NCI-H526 treated with DMSO at 0.1 percent for 48 hours (cell line): Measurements from ENCODE around the gene FBH1.
"Not testable (repeated sequence)": the region's sequence is repeated elsewhere in the genome, so short reads cannot be mapped to it uniquely, and the experiment has no call there.

ENCODE experiments used
- DNase-seq: peaks from one replicate; lab custom pipeline; 2025; lab: John Stamatoyannopoulos, UW

Gene FBH1

DNA sequence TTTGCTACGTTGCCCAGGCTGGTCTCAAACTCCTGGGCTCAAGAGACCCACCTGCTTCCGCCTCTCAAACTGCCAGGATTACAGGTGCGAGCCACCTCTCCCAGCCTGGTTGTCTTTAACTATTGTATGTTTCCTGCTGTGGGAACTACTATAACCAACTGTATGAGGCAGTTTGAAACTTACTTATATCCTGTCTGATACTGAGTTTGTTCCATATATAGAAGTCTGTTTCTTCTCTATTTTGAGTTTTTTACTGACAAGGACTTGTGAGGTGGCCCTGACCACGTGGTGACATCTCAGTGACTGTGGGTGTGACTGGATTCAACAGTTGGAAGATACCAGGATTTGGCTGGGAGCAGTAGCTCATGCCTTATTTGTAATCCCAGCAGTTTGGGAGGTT, 14.2 kb downstream of the FBH1 start:
- no peak for DNase-seq

- no peak for DNase-seq
Measured at GRCh38 chr10:5905854-5906507, 15.9 kb downstream of the FBH1 start.

DNA sequence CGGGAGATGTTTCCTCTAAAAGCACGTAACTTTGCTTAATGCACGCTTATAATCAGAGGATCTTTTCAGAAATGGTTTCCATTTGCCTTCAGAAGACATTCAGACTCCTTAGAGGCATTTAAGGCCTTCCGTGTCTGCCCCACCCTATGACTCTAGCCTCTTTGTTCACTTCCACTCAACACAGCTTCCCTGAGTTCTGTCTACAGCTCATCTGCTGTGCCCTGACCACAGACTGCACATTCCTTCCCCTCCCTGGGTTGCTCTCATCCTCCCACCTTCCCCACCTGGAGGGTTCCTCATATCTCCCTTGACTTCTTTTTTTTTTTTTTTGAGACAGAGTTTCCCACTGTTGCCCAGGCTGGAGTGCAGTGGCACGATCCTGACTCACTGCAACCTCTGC, 16.6 kb downstream of the FBH1 start:
- no peak for DNase-seq

GRCh38 chr10:5908676-5909075, 18.6 kb downstream of the FBH1 start:
- not testable (repeated sequence) for DNase-seq

- DNase-seq, result no peak
Measured at GRCh38 chr10:5910323-5911100, 20.5 kb downstream of the FBH1 start.

DNA sequence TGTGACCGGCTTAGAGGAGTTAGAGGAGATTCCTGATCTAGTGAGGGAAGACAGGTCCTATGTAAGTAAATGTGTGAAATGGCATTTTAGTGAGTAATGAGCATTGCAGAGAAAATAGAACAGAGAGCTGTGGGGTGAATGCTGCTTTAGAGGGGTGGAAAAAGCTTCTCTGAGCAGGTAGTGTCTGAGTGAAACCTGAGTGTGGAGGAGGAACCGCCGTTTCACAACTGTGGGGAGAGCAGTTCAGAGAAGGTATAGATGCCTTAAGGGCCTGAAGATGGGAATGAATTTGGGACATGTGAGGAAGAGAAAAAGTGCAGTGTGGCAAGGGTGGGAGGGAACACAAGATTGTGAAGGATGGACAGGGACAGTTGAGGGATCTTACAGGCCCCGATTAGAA, 21.6 kb downstream of the FBH1 start:
- no peak for DNase-seq

- no peak for DNase-seq
Measured at GRCh38 chr10:5913736-5914135, 23.7 kb downstream of the FBH1 start.

GRCh38 chr10:5915451-5915850, 25.4 kb downstream of the FBH1 start:
- DNase-seq, result no peak

GRCh38 chr10:5917305-5917704, 27.3 kb downstream of the FBH1 start:
- DNase-seq, result no peak

GRCh38 chr10:5918763-5919162, 28.7 kb downstream of the FBH1 start:
- DNase-seq, result no peak

DNA sequence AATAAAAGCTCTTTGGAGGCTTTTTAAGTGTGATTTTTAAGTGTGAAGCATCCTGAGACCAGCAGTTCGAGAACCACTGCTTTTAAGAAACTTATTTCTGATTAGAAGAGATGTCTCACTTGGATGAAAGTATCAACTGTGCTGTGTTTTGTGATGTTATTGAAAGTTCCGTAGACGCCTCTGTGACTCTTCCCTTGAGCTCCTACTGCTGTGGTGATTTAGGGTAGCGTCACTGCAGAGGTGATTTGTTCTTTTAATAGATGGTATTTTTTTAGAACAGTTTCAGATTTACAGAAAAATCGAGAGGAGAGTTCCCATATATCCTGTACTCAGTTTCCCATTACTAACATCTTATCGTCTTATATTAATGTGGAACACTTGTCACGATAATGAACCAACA, 29.5 kb downstream of the FBH1 start:
- DNase-seq, result no peak

DNA sequence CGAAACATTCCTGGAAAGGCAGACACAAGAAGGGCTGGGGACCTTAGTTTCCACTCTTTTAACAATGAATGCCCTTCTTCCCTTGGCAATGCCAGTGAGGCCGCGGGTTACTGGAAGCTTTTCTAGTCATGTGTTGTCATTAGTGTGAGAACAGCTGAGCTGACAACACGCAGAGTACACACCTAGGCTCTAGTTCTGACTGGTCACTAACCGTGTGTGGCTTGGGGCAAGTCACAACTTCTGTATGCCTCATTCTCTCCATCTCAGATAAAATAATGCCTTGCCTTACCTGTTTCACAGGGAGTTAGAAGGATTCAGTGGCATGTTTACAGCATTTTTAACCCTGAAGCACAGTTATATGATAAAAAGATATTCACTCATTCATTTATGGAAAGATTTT, 31.7 kb downstream of the FBH1 start:
- DNase-seq, result no peak

DNA sequence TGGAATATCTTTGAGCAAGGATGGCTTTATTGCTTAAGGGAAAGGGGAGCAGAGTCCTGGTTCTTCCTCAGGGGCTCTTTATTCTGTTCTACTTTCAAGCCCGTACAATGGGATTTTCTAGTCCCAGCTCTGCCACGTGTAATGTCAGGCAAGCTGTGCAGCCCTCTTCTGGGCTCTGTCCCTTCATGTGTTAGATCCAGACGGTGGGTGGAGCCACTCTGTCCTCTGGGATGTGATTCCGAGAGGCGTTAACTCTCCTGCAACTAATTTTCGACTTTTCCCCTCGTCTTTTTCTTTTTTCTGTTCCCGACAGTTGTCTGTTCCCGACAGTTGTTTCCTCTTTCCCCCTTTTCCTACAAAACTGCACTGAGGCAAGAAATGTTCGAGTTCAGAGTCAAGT, 34.8 kb downstream of the FBH1 start:
- DNase-seq, result no peak

DNA sequence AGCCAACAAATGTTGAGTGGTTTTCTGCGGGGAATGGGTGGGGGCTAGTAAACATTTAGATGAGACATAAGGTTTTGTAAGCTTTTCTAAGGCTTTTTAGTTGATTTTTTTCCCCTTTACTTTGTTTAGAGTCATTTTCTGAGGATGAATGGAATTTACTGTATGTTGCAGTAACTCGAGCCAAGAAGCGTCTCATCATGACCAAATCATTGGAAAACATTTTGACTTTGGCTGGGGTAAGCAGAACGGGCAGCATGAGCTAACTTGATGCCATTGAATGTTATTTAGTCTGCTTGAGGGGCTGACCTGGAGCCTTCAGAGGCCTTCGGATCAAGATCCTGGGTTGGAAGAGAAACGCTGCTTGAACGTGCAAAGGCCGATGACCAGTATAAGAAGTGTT, 37.3 kb downstream of the FBH1 start:
- DNase-seq, result no peak

DNA sequence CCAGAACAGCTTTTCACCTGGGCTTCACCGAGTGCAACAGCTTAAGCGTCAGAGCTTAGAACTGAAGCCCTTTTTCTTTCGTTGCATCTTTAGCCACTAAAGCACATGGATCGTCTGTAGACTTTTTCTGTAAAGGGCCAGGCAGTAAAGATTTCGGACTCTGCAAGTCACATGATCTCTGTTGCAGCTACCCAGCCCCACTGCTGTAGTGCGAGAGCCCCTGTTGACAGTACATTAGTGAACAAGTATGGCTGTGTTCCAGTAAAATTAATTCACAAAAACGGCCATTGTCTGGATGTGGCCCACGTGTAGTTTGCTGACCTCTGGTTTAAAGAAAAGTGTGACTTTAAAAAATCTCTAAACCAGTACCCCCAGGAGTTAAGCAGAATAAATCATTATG, 39.4 kb downstream of the FBH1 start:
- DNase-seq, result no peak

GRCh38 chr10:5930272-5930671, 40.2 kb downstream of the FBH1 start:
- no peak for DNase-seq

GRCh38 chr10:5932345-5932744, 42.3 kb downstream of the FBH1 start:
- DNase-seq, result no peak

DNA sequence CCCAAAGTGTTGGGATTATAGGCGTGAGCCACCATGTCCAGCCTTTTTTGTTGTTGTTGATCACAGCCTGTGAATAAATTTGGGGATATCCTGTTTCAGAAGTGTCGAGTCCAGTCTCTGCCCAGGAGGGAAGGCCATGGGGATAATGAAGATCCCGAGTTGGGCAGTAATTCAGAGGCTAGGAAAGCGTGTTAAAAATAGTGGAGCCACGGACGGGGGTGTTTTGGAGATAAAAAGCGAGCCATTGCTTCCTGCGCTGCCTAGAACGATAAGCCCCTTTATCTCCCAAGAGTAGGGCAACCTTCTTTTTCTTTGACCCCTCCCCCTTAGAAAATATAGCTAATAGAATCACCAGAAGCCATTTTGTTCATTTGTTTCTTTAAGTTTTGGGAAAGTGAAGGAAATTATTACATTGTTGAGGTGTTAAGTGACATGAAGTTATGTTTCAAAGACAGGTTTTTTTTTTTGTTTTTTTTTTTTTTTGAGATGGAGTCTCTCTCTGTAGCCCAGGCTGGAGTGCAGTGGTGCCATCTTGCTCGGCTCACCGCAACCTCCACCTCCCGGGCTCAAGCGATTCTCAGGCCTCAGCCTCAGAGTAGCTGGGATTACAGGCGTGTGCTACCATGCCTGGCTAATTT, 44.0 kb downstream of the FBH1 start:
- no peak for DNase-seq

GRCh38 chr10:5935628-5936027, 45.6 kb downstream of the FBH1 start:
- DNase-seq, result no peak

GRCh38 chr10:5937016-5937415, 47.0 kb downstream of the FBH1 start:
- no peak for DNase-seq

DNA sequence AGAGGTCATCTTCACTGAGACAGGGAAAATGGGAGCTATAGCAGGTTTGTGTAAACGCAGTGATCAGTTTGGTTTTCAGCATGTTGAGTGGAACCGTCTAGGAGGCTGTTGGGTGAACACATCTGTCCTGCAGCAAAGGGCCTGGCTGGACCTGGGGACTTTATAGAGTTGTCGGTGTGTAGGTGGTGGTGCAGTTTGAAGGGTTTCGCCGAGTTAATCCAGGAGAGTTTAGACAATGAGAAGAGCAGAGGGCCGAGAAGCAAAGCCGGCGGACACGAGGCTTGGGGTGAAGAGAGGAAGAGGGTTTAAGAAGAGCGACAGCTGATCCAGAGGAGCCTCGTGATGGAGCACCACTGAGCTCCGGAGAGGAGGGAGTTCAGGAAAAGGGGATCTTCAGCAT, 48.2 kb downstream of the FBH1 start:
- no peak for DNase-seq

- DNase-seq, result no peak
Measured at GRCh38 chr10:5940807-5941218, 50.8 kb downstream of the FBH1 start.

GRCh38 chr10:5941579-5941978, 51.5 kb downstream of the FBH1 start:
- no peak for DNase-seq
